Fibroblast of lung (primary cell): ENCODE results near the gene RAB23. TPM values are rescaled to one million over a fixed set of nuclear protein-coding genes. Genes with fewer than 3 reads are reported as not detected.

Experiments
- DNase-seq, 2 donors: peaks; one replicate each; pipeline versions ENCODE4 v3.0.0 to v3.0.0-alpha.2; 2010; ENCODE audit warnings: low read depth in 2 of 2
- H2AFZ ChIP-seq: 2 replicates; pipeline ENCODE4 v1.5.1; 2012; ENCODE audit warnings: low read length, control low read depth, inconsistent platforms
- H3K27ac ChIP-seq: 2 replicates; pipeline ENCODE4 v1.5.1; 2011; ENCODE audit warnings: low read length, control low read depth; ENCODE audit not compliant: insufficient read depth
- H3K27me3 ChIP-seq: 2 replicates; pipeline ENCODE4 v1.5.1; 2011; ENCODE audit warnings: mild to moderate bottlenecking, low read length; ENCODE audit not compliant: control insufficient read depth, insufficient read depth
- H3K36me3 ChIP-seq: 2 replicates; pipeline ENCODE4 v1.5.1; 2011; ENCODE audit warnings: low read length; ENCODE audit not compliant: control insufficient read depth, insufficient read depth
- H3K4me1 ChIP-seq: 2 replicates; pipeline ENCODE4 v1.5.1; 2011; ENCODE audit warnings: low read length; ENCODE audit not compliant: control insufficient read depth, insufficient read depth; ENCODE audit errors: extremely low read depth
- H3K4me2 ChIP-seq: 2 replicates; pipeline ENCODE4 v1.5.1; 2011; ENCODE audit warnings: low read length, control low read depth; ENCODE audit not compliant: insufficient read depth; ENCODE audit errors: extremely low read depth
- H3K4me3 ChIP-seq, 4 experiments: fragments of 200-600 bp in 1 of 4; sonication (generic) in 1 of 4; replicated peaks in 1 of 4; 2 replicates each; pipeline ENCODE4 v1.5.1; 2011 to 2016; ENCODE audit warnings: low read length in 4 of 4, low read depth in 3 of 4, mild to moderate bottlenecking in 3 of 4, control low read depth in 2 of 4, inconsistent platforms in 1 of 4, mixed read lengths in 1 of 4; ENCODE audit not compliant: insufficient read depth in 1 of 4; ENCODE audit errors: control extremely low read depth in 1 of 4
- H3K79me2 ChIP-seq: 2 replicates; pipeline ENCODE4 v1.5.1; 2012; ENCODE audit warnings: mild to moderate bottlenecking, low read length, inconsistent platforms; ENCODE audit not compliant: control insufficient read depth, insufficient read depth
- H3K9ac ChIP-seq: 2 replicates; pipeline ENCODE4 v1.5.1; 2011; ENCODE audit warnings: mild to moderate bottlenecking, low read length, control low read depth; ENCODE audit not compliant: insufficient read depth
- H3K9me3 ChIP-seq: 2 replicates; pipeline ENCODE4 v1.5.1; 2012; ENCODE audit warnings: low read depth, low read length; ENCODE audit not compliant: control insufficient read depth, insufficient read depth
- H4K20me1 ChIP-seq: 2 replicates; pipeline ENCODE4 v1.5.1; 2011; ENCODE audit warnings: low read length; ENCODE audit not compliant: control insufficient read depth, insufficient read depth; ENCODE audit errors: extremely low read depth
- CTCF ChIP-seq, 2 donors: IDR thresholded peaks in 1 of 2; conservative IDR thresholded peaks in 1 of 2; 1 replicate in 1 of 2; 2 replicates in 1 of 2; pipeline ENCODE4 v1.5.1; 2011 to 2012; ENCODE audit warnings: low read length in 2 of 2, control low read depth in 1 of 2, inconsistent platforms in 1 of 2, low read depth in 1 of 2, mild to moderate bottlenecking in 1 of 2
- EZH2 ChIP-seq: IDR thresholded peaks from 2 replicates; pipeline ENCODE4 v1.5.1; 2012; ENCODE audit warnings: low read length, control low read depth, mild to moderate bottlenecking; ENCODE audit errors: missing control alignments
- polyA plus RNA-seq, 2 donors: library from polyadenylated mRNA; depleted of rRNA in 1 of 2; stranded (reverse) in 1 of 2; unstranded in 1 of 2; fragments of >200 nt; gene quantifications; 2 replicates each; pipeline ENCODE4 v1.2.1, GENCODE V29; 2011 to 2012; ENCODE audit warnings: missing spikeins in 1 of 2
- total RNA-seq: library from RNA; depleted of rRNA; stranded (reverse); fragments of >200 nt; gene quantifications from 2 replicates; pipeline ENCODE4 v1.2.1, GENCODE V29; 2014

Gene RAB23
- total and polyA plus RNA-seq, 2 donors (not counting 1 experiment from before 2014, with no cell fraction given), result 61.2 to 68.0 TPM

GRCh38 chr6:57265755-57266221 lies 43.7 kb upstream of the RAB23 start:
- no peaks in the 10 kb centered on the region for H3K36me3 ChIP-seq
- H3K9ac ChIP-seq, result peak overlapping the region; percentile 20
- H3K27me3 ChIP-seq, result no peaks in the 10 kb centered on the region
- H3K27ac ChIP-seq, result peak overlapping the region; percentile 57
- peak overlapping the region; percentile 26 for H3K4me2 ChIP-seq
- peak overlapping the region; percentile 4 to 32 (median 12) for H3K4me3 ChIP-seq
- H2AFZ ChIP-seq, result no peak overlapping the region
- no peaks in the 10 kb centered on the region for H4K20me1 ChIP-seq
- peak; percentile 77 to 80 for DNase-seq
- TF ChIP-seq CTCF (conservative IDR thresholded peaks at IDR 0.05 in 1 of 2, IDR thresholded peaks at IDR 0.05 in 1 of 2; ENCODE audit: low read depth in 1 of 2, low read length in 2 of 2) (no peak), EZH2 (no peak)
- no peaks in the 10 kb centered on the region for H3K79me2 ChIP-seq
- peaks cover 26% of the 10 kb centered on the region for H3K4me1 ChIP-seq
- no peaks in the 10 kb centered on the region for H3K9me3 ChIP-seq

DNA sequence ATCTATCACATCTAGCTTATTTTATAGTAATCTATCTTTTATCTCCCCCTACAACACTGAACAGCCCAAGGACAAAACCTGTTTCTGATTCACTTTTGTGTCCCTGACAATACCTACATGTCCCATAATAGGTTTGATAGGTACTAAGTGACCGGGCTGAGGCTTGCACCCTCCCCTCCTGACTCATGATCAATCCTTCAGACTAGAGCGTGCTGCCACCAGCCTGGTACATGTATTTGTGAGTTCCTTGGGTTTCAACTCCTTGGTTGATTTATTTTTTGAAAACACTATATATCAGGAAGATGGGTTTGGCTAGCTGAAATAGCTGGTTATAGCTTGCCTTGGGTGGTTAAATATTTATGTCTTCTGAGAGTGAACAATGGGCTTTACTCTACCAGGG lies 41.6 kb upstream of the RAB23 start:
- no peak overlapping the region for H2AFZ ChIP-seq
- no peaks in the 10 kb centered on the region for H3K27me3 ChIP-seq
- no peaks in the 10 kb centered on the region for H3K36me3 ChIP-seq
- H3K79me2 ChIP-seq, result no peaks in the 10 kb centered on the region
- no peak overlapping the region for H3K9ac ChIP-seq
- no peak overlapping the region for H3K4me3 ChIP-seq
- peak in 1 of 2 donors; percentile 28 for DNase-seq
- no peaks in the 10 kb centered on the region for H4K20me1 ChIP-seq
- H3K4me2 ChIP-seq, result no peak overlapping the region
- peaks cover 26% of the 10 kb centered on the region for H3K4me1 ChIP-seq
- no peaks in the 10 kb centered on the region for H3K9me3 ChIP-seq
- H3K27ac ChIP-seq, result peak overlapping the region; percentile 84
- TF ChIP-seq CTCF (conservative IDR thresholded peaks at IDR 0.05 in 1 of 2, IDR thresholded peaks at IDR 0.05 in 1 of 2; ENCODE audit: low read depth in 1 of 2, low read length in 2 of 2) (no peak), EZH2 (no peak)

DNA sequence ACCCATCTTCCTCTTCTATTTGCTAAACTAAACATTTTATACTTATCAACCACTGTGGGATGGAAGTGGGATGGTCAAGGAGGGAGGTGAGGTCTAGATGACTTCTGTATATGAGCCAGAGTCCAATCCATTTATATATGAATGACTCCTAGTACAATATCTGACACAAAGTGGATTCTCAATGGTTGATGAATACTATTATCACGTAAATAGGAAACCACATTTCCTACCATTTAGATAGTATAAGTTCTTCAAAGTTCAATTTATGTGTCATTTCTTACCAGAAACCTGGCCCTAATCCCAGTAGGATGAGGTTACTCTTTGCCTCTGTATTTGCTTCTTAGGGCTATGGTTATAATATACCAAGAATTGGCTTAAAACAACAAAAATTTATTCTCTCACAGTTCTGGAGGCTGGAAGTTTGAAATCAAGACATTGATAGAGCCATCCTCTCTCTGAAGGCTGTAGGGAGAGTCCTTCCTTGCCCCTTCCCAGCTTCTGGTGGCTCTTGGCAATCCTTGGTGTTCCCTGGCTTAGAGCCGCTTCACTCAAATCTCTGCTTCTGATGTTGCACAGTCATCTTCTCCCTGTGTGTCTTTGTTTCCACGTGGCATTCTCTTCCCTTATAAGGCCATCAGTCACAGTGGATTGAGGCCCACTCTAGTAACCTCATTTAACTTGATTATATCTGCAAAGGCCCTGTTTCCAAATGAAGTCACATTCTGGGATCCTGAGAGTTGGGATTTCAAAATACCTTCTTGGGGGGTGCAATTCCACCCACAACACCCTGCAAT lies 41.0 kb upstream of the RAB23 start:
- peak overlapping the region; percentile 35 for H2AFZ ChIP-seq
- peaks cover 27% of the 10 kb centered on the region for H3K4me1 ChIP-seq
- no peak overlapping the region for H3K9ac ChIP-seq
- H3K9me3 ChIP-seq, result no peaks in the 10 kb centered on the region
- H3K27me3 ChIP-seq, result no peaks in the 10 kb centered on the region
- no peak overlapping the region for H3K4me3 ChIP-seq
- peak; percentile 97 to 99 for DNase-seq
- H3K4me2 ChIP-seq, result peak overlapping the region; percentile 20
- no peaks in the 10 kb centered on the region for H3K79me2 ChIP-seq
- peak overlapping the region; percentile 84 for H3K27ac ChIP-seq
- TF ChIP-seq CTCF (conservative IDR thresholded peaks at IDR 0.05 in 1 of 2, IDR thresholded peaks at IDR 0.05 in 1 of 2; ENCODE audit: low read depth in 1 of 2, low read length in 2 of 2), result no peak
- no peak for TF ChIP-seq EZH2
- no peaks in the 10 kb centered on the region for H3K36me3 ChIP-seq
- H4K20me1 ChIP-seq, result no peaks in the 10 kb centered on the region
